SU-DHL-6 (cell line): Measurements from ENCODE around the gene FRMD4B.

Experiments
- H2AFZ ChIP-seq: fragments of 200-600 bp; sonication (generic); 2 replicates; pipeline ENCODE4 v1.6.1; 2014; ENCODE audit warnings: low read depth, mild to moderate bottlenecking, moderate library complexity, mixed read lengths, antibody characterized with exemption, low read length; ENCODE audit not compliant: severe bottlenecking
- H3F3A ChIP-seq: fragments of 200-600 bp; shearing (Covaris generic); 2 replicates; pipeline ENCODE4 v1.6.0; 2016; ENCODE audit warnings: antibody characterized with exemption, mild to moderate bottlenecking; ENCODE audit not compliant: insufficient read depth
- H3K27ac ChIP-seq: fragments of 200-600 bp; sonication (generic); 2 replicates; pipeline ENCODE4 v1.5.1; 2016; ENCODE audit warnings: low read depth, mild to moderate bottlenecking, low read length, moderate library complexity, mixed read lengths
- H3K27me3 ChIP-seq: fragments of 200-600 bp; sonication (generic), shearing (Covaris generic); 2 replicates; pipeline ENCODE4 v1.6.0; 2014; ENCODE audit warnings: mild to moderate bottlenecking, low read length
- H3K36me3 ChIP-seq: fragments of 200-600 bp; sonication (generic); 2 replicates; pipeline ENCODE4 v1.6.1; 2014; ENCODE audit warnings: mild to moderate bottlenecking, low read length, mixed read lengths
- H3K4me2 ChIP-seq: fragments of 300-600, 200-600 bp; shearing (Covaris generic), sonication (generic); 2 replicates; pipeline ENCODE4 v1.6.0; 2014; ENCODE audit warnings: low read length, low read depth, mild to moderate bottlenecking; ENCODE audit not compliant: poor library complexity, severe bottlenecking
- H3K4me3 ChIP-seq: fragments of 200-600 bp; sonication (generic); 2 replicates; pipeline ENCODE4 v1.5.1; 2014; ENCODE audit warnings: antibody characterized with exemption, low read length, mild to moderate bottlenecking, mixed read lengths; ENCODE audit not compliant: insufficient read depth, poor library complexity, severe bottlenecking
- H3K79me2 ChIP-seq: fragments of 200-600 bp; sonication (generic); 2 replicates; pipeline ENCODE4 v1.6.1; 2014; ENCODE audit warnings: mild to moderate bottlenecking, low read length, moderate library complexity; ENCODE audit not compliant: insufficient read depth
- H3K9ac ChIP-seq: fragments of 200-600 bp; sonication (generic); 2 replicates; pipeline ENCODE4 v1.7.0; 2014; ENCODE audit warnings: mild to moderate bottlenecking, low read length
- H3K9me2 ChIP-seq: fragments of 200-600 bp; sonication (generic); replicated peaks from 2 replicates; pipeline ENCODE4 v1.6.1; 2014; ENCODE audit warnings: low read length; ENCODE audit not compliant: insufficient read depth
- H3K9me3 ChIP-seq: fragments of 200-600 bp; sonication (generic); 2 replicates; pipeline ENCODE4 v1.6.1; 2014; ENCODE audit warnings: low read length, mixed read lengths; ENCODE audit not compliant: insufficient read depth
- H4K20me1 ChIP-seq: fragments of 200-600 bp; sonication (generic); 2 replicates; pipeline ENCODE4 v1.6.1; 2014; ENCODE audit warnings: low read depth, mild to moderate bottlenecking, antibody characterized with exemption, low read length, moderate library complexity, mixed read lengths
- EZH2phosphoT487 ChIP-seq: fragments of 200-600 bp; sonication (generic), shearing (Covaris generic); conservative IDR thresholded peaks from 2 replicates; pipeline ENCODE4 v1.6.1; 2018; ENCODE audit warnings: mild to moderate bottlenecking, antibody characterized with exemption, low read length, moderate library complexity, mixed read lengths
- TF ChIP-seq, protein P1 (sequence below): fragments of 200-600 bp; sonication (generic); IDR thresholded peaks from one replicate; pipeline ENCODE4 v1.5.1; 2017; ENCODE audit warnings: antibody characterized with exemption, mild to moderate bottlenecking, low read length, moderate library complexity; ENCODE audit not compliant: insufficient read depth, poor library complexity, severe bottlenecking

FRMD4B gene

DNA sequence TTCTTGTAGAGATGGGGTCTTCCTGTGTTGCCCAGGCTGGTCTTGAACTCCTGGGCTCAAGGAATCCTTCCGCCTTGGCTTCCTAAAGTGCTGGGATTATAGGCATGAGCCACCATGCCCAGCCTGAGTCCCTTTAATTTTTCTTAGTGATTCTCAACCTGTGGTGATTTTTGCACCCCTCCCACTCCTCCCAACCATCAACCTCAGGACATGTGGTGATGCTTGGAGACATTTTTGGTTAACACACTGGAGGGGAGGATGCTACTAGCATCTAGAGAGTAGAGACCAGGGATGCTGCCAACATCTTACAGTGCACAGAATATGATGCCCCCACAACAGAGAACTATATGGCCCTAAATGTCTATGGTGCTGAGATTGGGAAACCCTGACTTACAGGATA is 180.5 kb downstream of the FRMD4B start:
- Histone ChIP-seq H3K4me2 (no peak overlapping the region), H3K9me3 (no peaks in the 10 kb centered on the region), H3K4me3 (no peak overlapping the region), H4K20me1 (no peaks in the 10 kb centered on the region), H3K9me2 (no peaks in the 10 kb centered on the region), H3K27me3 (no peaks in the 10 kb centered on the region), H3K79me2 (no peaks in the 10 kb centered on the region), H2AFZ (no peak overlapping the region), H3K9ac (no peak overlapping the region), H3K36me3 (no peaks in the 10 kb centered on the region), H3K27ac (no peak overlapping the region), H3F3A (no peaks in the 10 kb centered on the region)
- TF ChIP-seq EZH2phosphoT487: no peak

DNA sequence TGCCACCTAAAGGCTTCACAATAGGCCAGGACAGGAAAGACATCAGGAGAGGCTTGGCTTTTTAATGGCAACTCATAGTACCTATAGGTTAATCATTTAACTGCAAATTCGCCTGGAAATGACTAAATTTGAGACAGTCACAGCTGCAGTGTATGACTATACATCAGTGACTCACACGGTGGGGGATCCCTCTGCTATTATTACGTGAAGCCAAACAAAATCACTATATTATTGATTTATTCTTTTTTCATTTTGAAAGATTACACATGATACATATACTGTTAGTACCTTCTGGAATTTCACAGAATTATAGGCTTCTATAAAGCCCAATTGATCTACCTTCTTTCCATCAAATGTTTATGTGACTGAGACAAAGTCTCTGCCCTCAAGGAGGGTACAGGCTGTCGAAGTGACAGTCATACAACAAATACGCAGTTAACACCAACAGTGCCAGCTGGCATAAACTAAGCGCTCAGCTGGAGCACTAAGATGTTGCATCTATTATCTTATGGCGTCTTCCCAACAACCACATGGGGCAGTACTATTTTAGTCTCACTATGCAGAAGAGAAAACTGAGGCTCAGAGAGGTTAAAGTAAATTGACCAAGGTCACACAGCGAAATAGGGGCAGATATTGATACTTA is 181.5 kb downstream of the FRMD4B start:
- Histone ChIP-seq H3K9me3 (no peaks in the 10 kb centered on the region), H3K36me3 (no peaks in the 10 kb centered on the region), H3K27ac (no peak overlapping the region), H3K79me2 (no peaks in the 10 kb centered on the region), H4K20me1 (no peaks in the 10 kb centered on the region), H3K4me2 (no peak overlapping the region), H3K27me3 (no peaks in the 10 kb centered on the region), H2AFZ (no peak overlapping the region), H3F3A (no peaks in the 10 kb centered on the region), H3K9me2 (no peaks in the 10 kb centered on the region), H3K4me3 (no peak overlapping the region), H3K9ac (no peak overlapping the region)
- TF ChIP-seq, protein P1, sequence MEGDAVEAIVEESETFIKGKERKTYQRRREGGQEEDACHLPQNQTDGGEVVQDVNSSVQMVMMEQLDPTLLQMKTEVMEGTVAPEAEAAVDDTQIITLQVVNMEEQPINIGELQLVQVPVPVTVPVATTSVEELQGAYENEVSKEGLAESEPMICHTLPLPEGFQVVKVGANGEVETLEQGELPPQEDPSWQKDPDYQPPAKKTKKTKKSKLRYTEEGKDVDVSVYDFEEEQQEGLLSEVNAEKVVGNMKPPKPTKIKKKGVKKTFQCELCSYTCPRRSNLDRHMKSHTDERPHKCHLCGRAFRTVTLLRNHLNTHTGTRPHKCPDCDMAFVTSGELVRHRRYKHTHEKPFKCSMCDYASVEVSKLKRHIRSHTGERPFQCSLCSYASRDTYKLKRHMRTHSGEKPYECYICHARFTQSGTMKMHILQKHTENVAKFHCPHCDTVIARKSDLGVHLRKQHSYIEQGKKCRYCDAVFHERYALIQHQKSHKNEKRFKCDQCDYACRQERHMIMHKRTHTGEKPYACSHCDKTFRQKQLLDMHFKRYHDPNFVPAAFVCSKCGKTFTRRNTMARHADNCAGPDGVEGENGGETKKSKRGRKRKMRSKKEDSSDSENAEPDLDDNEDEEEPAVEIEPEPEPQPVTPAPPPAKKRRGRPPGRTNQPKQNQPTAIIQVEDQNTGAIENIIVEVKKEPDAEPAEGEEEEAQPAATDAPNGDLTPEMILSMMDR: no peak
- no peak for TF ChIP-seq EZH2phosphoT487

DNA sequence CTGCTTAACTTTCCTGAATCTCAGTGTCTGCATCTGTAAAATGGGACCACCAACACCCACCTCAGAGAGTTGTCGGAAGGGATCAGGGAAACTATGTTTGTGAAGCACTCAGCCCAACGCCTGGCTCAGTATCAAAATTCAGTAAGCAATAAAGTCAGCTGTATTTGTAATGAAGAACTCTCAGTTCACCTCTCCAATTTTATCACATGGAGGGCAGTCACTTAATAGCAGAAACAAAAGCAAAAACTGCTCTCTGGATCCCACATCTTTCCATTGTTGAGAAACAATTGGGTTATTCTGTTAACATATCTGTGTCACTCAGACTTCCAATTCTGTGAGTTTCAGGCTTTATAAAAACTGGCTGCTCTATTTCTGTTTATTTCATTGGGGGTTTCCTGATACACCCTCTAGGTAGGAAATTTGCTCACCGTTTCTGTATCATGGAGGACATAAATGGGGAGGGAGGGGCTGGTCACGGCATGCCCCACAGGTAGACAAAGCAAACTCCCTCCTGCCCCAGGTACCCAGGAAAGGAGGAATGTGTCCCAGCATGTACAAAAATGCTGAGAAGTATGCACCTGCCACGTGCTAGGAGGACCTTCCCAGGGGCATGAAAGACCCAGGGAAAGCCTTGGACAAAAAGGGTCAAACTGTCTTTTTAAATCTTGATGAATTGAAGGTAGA is 182.1 kb downstream of the FRMD4B start:
- Histone ChIP-seq H3K36me3 (no peaks in the 10 kb centered on the region), H3K9me3 (no peaks in the 10 kb centered on the region), H3K4me3 (no peak overlapping the region), H3K27ac (no peak overlapping the region), H3K9ac (no peak overlapping the region), H3K79me2 (no peaks in the 10 kb centered on the region), H3K9me2 (no peaks in the 10 kb centered on the region), H3K4me2 (no peak overlapping the region), H2AFZ (no peak overlapping the region), H3F3A (no peaks in the 10 kb centered on the region), H3K27me3 (no peaks in the 10 kb centered on the region), H4K20me1 (no peaks in the 10 kb centered on the region)
- TF ChIP-seq EZH2phosphoT487: no peak
- TF ChIP-seq, protein P1: no peak

DNA sequence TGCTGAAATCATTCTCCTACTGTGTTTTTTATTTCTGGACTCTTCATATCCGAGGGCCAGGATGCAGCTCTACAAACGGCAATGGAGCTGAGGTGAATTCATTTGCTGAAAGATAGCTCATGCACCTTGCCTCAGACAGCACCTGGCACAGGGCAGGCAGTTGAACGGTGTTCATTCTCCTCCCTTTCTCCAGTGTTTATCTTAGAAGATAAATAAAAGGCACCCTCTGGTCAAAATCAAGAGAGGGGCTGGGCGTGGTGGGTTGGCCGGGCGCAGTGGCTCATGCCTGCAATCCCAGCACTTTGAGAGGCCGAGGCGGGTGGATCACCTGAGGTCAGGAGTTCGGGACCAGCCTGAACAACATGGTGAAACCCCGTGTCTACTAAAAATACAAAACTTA is 184.2 kb downstream of the FRMD4B start:
- no peaks in the 10 kb centered on the region for H3K27me3 ChIP-seq
- no peaks in the 10 kb centered on the region for H3K36me3 ChIP-seq
- no peaks in the 10 kb centered on the region for H3K9me3 ChIP-seq
- H3F3A ChIP-seq: no peaks in the 10 kb centered on the region
- H3K4me3 ChIP-seq: no peak overlapping the region
- no peak overlapping the region for H3K27ac ChIP-seq
- no peaks in the 10 kb centered on the region for H4K20me1 ChIP-seq
- no peak overlapping the region for H3K9ac ChIP-seq
- TF ChIP-seq, protein P1: no peak
- no peak for TF ChIP-seq EZH2phosphoT487
- H3K79me2 ChIP-seq: no peaks in the 10 kb centered on the region
- no peak overlapping the region for H3K4me2 ChIP-seq
- H3K9me2 ChIP-seq: no peaks in the 10 kb centered on the region
- H2AFZ ChIP-seq: no peak overlapping the region
